Gastrocnemius medialis (tissue), 4 donors: ENCODE data around the gene SLC12A6.

ENCODE experiments used
- POLR2A ChIP-seq, 2 donors: fragments of 450-650 bp; IDR thresholded peaks; one replicate each; pipeline ENCODE4 v1.6.1; 2017; ENCODE audit warnings: antibody characterized with exemption in 2 of 2, mild to moderate bottlenecking in 2 of 2, moderate library complexity in 2 of 2
- TF ChIP-seq, protein P1 (sequence below), 5 experiments: fragments of 450-650 bp in 3 of 5; fragments of 200-600 bp in 2 of 5; sonication (generic) in 2 of 5; IDR thresholded peaks in 4 of 5; conservative IDR thresholded peaks in 1 of 5; 1 replicate in 4 of 5; 2 replicates in 1 of 5; pipeline ENCODE4 v1.5.1; 2016 to 2019; ENCODE audit warnings: antibody characterized with exemption in 5 of 5, mild to moderate bottlenecking in 3 of 5, moderate library complexity in 3 of 5

- TF ChIP-seq, protein P1, sequence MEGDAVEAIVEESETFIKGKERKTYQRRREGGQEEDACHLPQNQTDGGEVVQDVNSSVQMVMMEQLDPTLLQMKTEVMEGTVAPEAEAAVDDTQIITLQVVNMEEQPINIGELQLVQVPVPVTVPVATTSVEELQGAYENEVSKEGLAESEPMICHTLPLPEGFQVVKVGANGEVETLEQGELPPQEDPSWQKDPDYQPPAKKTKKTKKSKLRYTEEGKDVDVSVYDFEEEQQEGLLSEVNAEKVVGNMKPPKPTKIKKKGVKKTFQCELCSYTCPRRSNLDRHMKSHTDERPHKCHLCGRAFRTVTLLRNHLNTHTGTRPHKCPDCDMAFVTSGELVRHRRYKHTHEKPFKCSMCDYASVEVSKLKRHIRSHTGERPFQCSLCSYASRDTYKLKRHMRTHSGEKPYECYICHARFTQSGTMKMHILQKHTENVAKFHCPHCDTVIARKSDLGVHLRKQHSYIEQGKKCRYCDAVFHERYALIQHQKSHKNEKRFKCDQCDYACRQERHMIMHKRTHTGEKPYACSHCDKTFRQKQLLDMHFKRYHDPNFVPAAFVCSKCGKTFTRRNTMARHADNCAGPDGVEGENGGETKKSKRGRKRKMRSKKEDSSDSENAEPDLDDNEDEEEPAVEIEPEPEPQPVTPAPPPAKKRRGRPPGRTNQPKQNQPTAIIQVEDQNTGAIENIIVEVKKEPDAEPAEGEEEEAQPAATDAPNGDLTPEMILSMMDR (IDR thresholded peaks at IDR 0.05 in 4 of 5, conservative IDR thresholded peaks at IDR 0.05 in 1 of 5): no peak
- no peak for TF ChIP-seq POLR2A (IDR thresholded peaks at IDR 0.05)
These were observed 22.7 kb upstream of the SLC12A6 start for GRCh38 chr15:34360298-34360697.
